HG03196 (cell line): ENCODE results near the gene EPS8.
"Not testable (repeated sequence)": the region's sequence is repeated elsewhere in the genome, so short reads cannot be mapped to it uniquely, and the experiment has no call there.

ENCODE experiments used
- ATAC-seq: cut with Tn5 transposase; IDR thresholded peaks from one replicate; pipeline ENCODE4 v1.9.1; 2021; ENCODE audit not compliant: unreplicated experiment

Gene EPS8

DNA sequence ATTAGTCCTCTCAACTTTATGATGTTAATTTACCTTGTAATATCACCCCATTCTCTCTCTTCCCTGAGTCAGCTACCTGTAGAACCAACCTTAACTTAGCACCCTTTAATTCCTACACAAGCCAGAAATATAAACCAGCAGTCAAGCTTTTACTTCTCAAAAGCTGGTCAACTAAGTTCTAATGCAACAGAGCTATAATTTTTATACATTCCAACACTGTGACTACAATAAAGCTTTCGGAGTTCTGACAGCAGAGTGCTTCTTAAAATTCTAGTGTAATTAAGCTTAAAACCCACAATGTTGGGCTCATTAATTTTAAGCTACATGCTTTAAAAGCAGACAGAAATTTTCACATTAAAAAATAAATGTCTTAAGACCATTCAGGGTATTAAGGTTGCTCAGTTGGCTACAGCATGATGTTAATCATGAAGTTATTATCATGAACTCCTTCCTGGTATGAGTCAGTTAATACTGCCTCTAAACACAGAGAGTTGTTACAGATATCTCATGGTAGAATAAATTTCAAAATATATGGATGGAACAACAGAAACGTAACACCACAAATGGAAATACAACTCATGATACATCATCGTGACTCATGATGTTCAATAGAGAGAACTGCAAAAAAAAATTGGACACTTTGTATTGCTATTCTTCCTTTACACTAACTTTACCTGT is 126.7 kb downstream of the EPS8 start:
- no peak for ATAC-seq

DNA sequence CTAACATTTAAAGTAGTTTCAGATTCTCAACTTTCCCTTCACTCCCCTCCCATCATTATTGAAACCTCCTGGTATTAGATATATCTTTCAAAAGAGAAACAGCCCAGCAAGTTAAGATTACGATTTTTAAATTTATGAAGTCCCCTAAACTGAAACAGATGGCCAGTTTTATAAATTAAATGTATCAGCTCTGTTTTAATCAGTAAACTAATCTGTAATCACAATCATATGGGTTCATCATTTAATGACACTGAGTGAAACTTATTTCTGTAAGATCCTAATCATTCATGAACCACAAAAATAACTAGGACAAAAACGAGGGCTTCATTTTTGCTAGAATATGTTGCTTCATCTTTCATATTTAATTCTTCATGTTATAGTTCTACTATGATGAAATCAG is 137.8 kb downstream of the EPS8 start:
- no peak for ATAC-seq

DNA sequence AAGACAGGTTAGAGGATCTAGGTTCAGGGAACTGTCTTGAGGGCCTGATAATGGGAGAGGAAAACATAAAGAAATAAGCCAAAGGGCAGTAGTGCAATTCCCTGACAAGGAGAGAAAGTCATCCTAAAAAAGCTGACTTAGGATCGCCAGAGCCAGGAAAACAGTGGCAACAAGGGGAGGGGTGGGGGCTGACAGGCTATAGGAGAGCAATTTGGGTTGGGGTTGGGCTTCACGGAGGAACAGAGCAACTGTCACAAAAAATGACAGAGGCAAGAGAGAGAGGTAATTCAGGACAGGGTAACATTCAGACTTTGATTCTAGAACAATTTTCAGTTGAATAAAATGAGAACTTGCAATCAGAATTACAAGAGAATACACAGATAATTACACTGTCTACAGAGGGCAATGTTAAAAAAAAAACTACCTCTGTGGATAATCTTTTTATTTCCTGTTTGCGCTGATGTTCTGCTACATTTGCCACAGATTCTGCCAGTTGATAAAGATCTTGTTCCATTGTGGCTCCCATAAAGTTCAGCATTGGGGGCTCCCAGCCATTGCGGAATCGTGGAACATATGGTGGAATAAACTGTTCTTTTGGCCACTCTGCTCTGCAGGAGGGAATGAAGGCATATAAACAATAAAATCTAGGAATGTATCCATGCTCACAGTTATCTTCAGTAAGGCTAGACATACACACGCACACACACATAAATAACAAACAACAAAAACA is 138.6 kb downstream of the EPS8 start:
- no peak for ATAC-seq

DNA sequence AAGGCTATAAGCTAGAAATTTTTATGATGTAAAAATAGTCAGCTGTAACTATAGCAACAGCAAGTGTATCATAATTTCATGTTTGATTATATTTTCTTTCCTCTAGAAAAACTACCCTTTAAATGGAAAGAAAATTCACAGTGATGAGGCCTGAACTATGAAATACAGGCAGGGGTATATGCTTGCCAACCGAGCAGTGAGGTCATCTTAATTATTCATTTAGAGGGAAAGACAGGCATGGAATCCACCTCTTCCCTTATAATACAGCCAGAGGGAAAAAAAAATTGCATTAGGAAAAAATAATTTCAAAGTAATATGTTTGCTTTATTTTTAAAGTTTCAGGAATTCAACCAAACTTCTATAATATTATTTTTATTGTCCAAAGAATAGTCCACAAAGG is 139.8 kb downstream of the EPS8 start:
- ATAC-seq: no peak

DNA sequence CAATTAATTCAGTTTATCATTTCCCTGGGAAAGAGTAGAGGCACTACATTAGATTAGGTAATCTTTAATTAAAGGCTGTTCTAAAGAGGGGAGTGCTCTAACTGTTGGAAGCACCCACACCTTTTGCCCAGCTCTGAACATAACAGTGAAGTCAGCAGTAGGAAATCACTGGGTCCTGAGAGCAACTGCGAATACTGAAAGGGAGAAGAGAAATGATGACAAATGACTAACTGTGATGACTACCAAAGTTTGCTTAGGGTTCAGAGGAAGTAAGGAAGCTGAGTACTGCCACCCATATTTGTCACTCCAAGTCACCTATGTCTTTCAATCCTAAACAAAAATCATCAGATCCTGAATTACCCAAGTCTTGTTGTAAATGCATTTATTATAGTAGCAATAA is 140.6 kb downstream of the EPS8 start:
- no peak for ATAC-seq

DNA sequence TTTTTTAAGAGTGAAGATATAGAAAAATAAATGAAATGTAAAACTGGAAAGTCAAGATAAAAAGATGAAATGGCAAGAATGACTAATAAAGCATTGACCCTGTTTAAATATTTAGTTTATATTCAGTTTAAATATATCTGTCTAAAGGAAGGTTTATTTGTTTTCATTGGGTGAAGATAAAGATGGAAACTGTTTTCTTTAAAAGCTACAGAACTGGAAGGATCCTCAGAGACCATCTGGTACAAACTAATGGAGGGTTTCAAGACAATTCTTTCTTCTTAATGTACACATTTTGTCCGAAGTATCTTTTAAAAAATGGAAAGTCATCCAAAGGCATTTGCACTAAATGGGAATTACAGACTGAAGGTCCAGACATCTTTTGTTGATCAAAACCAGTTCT is 142.6 kb downstream of the EPS8 start:
- no peak for ATAC-seq

DNA sequence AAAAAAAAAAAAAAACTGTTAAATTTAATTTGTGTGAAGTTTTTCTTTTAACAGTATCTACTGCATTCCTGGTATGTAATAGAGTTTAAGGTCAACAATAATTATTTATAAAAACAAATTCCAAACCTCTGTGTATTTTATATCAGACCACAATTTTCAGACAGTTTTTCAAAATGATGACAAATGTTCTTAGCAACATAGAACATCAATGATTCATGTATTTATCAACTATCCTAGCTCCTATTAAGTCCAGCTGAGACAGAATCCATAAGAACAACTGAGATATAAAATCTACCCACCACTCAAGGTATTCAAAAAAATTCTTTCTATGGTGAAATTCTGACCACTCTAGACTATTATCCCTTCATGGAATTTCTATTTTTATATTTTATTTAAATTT is 144.5 kb downstream of the EPS8 start:
- ATAC-seq: no peak

DNA sequence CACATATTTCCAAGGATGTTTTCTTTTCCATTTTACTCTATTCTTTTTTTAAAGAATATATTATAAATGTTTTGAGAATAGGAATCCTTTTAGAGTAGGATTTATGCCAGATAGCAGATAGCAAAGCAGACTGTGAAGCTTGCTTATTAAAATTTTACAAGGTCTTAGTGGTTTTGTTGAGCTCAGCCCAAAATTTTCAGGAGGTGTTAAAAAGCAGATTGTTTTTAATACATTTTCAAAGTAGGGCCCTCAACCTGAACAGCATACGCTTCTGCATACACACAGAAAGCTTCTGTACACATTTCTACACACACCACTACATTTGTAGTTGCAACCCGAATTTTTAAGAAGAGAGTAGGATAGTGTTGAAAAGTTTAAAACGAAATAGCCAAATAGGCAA is 151.0 kb downstream of the EPS8 start:
- no peak for ATAC-seq

- no peak for ATAC-seq
Measured at GRCh38 chr12:15636060-15636890, 152.9 kb downstream of the EPS8 start.

DNA sequence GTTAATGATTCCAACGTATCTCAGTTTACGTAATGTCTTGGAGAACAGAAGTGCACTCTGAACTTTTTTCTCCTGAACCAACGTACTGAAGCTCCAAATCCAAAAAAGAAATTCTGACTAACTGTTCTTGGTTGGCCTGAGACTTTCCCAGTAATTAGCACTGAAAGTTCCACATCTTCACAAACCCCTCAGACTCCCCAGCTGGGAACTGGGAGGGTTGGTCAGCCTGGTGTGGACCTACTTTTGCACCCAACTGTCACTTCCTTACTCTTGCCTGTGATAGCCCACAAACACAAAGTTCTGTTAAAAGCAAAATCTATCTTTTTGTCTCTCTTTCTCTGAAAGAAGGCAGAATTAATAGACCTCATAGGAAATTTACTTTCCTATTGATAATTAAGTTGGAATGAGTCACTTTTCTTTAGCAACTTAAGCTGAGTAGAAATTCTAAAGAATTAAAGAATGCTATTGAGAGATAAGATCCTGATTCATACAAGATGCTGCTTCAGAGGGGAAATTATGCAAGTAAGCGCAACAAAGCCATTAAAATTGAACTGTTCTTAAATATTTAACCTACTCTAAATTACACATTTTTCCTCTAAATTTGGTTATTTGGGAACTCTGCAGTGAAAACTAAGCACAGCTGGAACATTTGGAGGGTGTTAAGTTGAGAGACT is 155.0 kb downstream of the EPS8 start:
- no peak for ATAC-seq

DNA sequence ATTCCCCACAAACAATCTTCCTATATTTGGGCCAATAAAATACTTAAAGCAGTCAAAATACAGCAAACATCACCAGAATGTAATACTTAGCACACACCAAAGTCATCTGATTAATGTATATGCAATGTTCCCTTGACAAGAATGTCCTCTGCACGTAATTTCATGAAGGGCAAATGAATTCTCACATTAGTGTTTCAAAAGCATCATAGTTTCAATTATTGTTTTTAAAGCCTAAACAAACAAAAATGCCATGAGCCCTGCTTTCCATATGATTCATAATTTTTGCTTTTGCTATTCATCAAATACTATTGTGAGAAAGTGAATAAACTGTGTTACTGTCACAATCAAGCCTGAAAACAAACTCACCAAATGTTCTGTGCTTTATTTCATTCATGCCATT is 156.0 kb downstream of the EPS8 start:
- ATAC-seq: no peak

DNA sequence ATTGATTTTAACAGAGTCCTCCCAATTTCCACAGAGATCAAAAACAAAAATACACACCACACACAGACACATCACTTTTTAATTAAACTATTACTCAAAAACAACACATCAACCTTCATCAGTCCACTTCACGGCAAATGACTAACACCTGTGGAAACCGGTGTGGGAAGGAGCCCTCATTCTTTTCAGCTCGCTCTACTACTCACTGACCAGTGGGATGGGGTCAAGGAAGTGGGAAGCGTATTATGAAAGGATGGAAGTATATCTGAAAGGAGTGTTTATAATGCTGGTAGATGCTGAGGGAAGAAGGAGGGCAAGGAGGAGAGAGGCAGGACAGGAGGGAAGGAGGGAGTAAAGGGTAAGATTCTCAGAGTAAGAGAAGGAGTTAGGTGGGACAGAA is 156.5 kb downstream of the EPS8 start:
- ATAC-seq: no peak

DNA sequence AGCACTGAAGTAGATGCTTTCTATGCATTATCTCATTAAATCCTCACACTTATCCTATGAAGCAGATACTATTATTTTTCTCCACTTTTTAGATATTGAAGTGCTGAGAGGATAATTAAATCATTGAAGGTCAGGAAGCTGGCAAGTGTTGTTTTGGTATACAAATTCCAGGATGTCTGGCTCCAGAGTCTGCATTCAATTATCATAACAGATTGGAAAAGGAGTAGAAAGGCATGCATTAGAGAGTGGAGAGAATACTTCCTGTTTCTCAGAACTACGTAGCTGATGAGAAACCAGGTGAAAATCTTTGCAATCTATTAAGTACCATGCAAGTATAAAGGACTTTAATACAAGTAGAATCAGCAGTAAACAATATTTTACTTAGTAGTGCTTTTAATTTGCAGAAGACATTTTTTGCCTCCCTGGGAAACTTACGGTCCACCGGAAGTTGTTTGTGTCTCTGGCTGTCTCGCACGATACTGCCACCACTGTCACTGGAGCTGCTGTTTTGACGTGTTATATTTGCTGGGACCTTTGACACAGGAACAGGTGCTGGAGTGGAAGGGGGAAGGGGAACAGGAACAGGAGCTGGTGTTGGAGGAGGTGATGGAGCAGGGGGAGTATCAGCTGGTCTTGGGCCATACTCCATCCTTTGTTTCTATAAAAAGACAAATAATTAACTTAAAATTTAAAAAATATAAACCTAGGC is 158.0 kb downstream of the EPS8 start:
- ATAC-seq: no peak

GRCh38 chr12:15629761-15630160 is 159.4 kb downstream of the EPS8 start:
- ATAC-seq: no peak

DNA sequence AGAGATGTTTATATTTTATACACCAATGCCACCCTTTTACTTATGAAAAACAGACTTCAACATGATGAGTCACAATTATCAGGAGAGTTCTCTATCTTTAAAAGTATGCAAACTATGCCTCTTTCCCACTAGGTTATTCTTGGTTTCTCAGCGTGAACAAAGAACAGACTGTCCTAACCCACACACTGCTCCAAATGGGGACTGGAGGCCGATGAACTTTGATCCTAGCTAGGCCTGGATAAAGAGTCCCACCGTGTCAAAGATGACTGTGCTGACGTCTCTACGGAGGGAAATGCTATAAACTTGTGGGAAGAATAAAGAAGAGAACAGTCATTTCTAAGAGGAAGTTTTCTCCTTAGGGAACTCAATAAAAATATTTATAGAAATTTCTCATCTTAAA is 160.1 kb downstream of the EPS8 start:
- ATAC-seq: peak; percentile 68

- no peak for ATAC-seq
Measured at GRCh38 chr12:15627995-15628945, 160.9 kb downstream of the EPS8 start.

- no peak for ATAC-seq
Measured at GRCh38 chr12:15625075-15625474, 164.1 kb downstream of the EPS8 start.

- no peak for ATAC-seq
Measured at GRCh38 chr12:15620741-15621539, 168.2 kb downstream of the EPS8 start.

GRCh38 chr12:15616495-15616894 is 172.7 kb downstream of the EPS8 start:
- not testable (repeated sequence) for ATAC-seq
